Glutamatergic neuron (in vitro differentiated cells): ENCODE measurements around the gene MVP. TPM values are rescaled to one million over a fixed set of nuclear protein-coding genes. Genes with fewer than 3 reads are reported as not detected.

Experiments
- DNase-seq: peaks from one replicate; pipeline ENCODE4 v3.0.0; 2022
- H3K27ac Mint-ChIP-seq: one replicate; pipeline ENCODE4 v1.8.0; 2020; ENCODE audit warnings: mild to moderate bottlenecking, mixed read lengths, inconsistent platforms; ENCODE audit not compliant: unreplicated experiment
- H3K27me3 Mint-ChIP-seq: one replicate; pipeline ENCODE4 v1.8.0; 2020; ENCODE audit warnings: mild to moderate bottlenecking, moderate library complexity, mixed read lengths, inconsistent platforms; ENCODE audit not compliant: unreplicated experiment
- H3K36me3 Mint-ChIP-seq: one replicate; pipeline ENCODE4 v1.8.0; 2020; ENCODE audit warnings: mild to moderate bottlenecking, mixed read lengths, inconsistent platforms; ENCODE audit not compliant: unreplicated experiment
- H3K4me1 Mint-ChIP-seq: one replicate; pipeline ENCODE4 v1.8.0; 2020; ENCODE audit warnings: mild to moderate bottlenecking, low read depth, mixed read lengths, inconsistent platforms; ENCODE audit not compliant: unreplicated experiment
- H3K4me3 Mint-ChIP-seq: one replicate; pipeline ENCODE4 v1.8.0; 2020; ENCODE audit warnings: mild to moderate bottlenecking, mixed read lengths, inconsistent platforms; ENCODE audit not compliant: unreplicated experiment
- H3K9me3 Mint-ChIP-seq: one replicate; pipeline ENCODE4 v1.8.0; 2020; ENCODE audit warnings: mild to moderate bottlenecking, moderate library complexity, mixed read lengths, inconsistent platforms; ENCODE audit not compliant: unreplicated experiment
- CTCF ChIP-seq: fragments of 200-600 bp; sonication (generic); IDR thresholded peaks from one replicate; pipeline ENCODE4 v1.5.0; 2021; ENCODE audit not compliant: partially characterized antibody, unreplicated experiment
- total RNA-seq: library from RNA; stranded (reverse); fragmentation: NEBNext Ultra II Directional; extraction: Animal tissue kit (Norgen Biotek cat#: 25700); gene quantifications from one replicate; pipeline ENCODE4 v1.2.1, GENCODE V29; 2021; ENCODE audit not compliant: unreplicated experiment

MVP gene
- total RNA-seq, 1 donor from 2014 or later, result 82.7 TPM

DNA sequence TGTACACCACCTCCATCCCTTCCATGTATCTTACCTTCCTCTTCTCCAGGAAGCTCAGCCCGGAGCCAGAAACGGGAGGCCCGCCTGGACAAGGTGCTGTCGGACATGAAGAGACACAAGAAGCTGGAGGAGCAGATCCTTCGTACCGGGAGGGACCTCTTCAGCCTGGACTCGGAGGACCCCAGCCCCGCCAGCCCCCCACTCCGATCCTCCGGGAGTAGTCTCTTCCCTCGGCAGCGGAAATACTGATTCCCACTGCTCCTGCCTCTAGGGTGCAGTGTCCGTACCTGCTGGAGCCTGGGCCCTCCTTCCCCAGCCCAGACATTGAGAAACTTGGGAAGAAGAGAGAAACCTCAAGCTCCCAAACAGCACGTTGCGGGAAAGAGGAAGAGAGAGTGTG lies 756 bp upstream of the MVP start:
- Mint-ChIP-seq H3K4me3 (peak overlapping the region; percentile 91), H3K27ac (peak overlapping the region; percentile 93)

GRCh38 chr16:29820730-29821642 lies 724 bp downstream of the MVP start:
- Mint-ChIP-seq H3K27me3 (peaks cover 17% of the 10 kb centered on the region), H3K27ac (peak overlapping the region; percentile 93), H3K36me3 (no peaks in the 10 kb centered on the region), H3K9me3 (peaks cover 16% of the 10 kb centered on the region), H3K4me1 (peaks cover 38% of the 10 kb centered on the region), H3K4me3 (peak overlapping the region; percentile 91)
- TF ChIP-seq CTCF, result no peak
- no peak for DNase-seq

More for the DNA sequence above, 756 bp upstream of the MVP start:
- no peak for TF ChIP-seq CTCF
- Mint-ChIP-seq H3K4me1 (peaks cover 33% of the 10 kb centered on the region), H3K27me3 (peaks cover 19% of the 10 kb centered on the region), H3K36me3 (no peaks in the 10 kb centered on the region), H3K9me3 (peaks cover 16% of the 10 kb centered on the region)
- DNase-seq, result no peak

DNA sequence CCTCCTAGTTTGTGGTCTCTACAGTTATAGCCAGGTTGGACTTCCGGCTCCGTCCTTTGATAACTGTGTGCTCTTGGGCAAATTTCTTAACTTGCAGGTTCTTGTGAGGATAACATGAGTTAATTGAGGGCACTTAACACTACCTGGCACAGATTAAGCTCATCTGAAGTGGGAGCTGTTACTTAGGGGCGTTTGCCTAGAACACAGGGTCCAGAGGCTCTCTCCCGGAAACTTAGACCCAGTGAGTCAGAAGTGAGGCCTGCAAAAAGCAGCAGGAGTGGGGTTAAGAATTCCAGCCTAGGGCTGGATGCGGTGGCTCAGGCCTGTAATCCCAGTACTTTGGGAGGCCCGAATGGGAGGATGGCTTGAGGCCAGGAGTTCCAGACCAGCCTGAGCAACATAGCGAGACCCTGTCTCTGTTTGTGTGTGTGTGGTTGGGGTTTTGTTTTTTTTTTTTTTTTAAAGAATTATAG lies 1.4 kb downstream of the MVP start:
- Mint-ChIP-seq H3K9me3 (peaks cover 16% of the 10 kb centered on the region), H3K4me3 (peak overlapping the region; percentile 91), H3K36me3 (no peaks in the 10 kb centered on the region), H3K27ac (peak overlapping the region; percentile 93), H3K27me3 (peaks cover 18% of the 10 kb centered on the region), H3K4me1 (peaks cover 39% of the 10 kb centered on the region)
- DNase-seq, result no peak
- no peak for TF ChIP-seq CTCF

GRCh38 chr16:29824589-29825144 lies 4.4 kb downstream of the MVP start:
- Mint-ChIP-seq H3K4me3 (peak overlapping the region; percentile 69), H3K27ac (peak overlapping the region; percentile 99), H3K9me3 (peaks cover 11% of the 10 kb centered on the region), H3K27me3 (peaks cover 13% of the 10 kb centered on the region), H3K36me3 (no peaks in the 10 kb centered on the region), H3K4me1 (peaks cover 32% of the 10 kb centered on the region)
- no peak for DNase-seq
- TF ChIP-seq CTCF, result no peak
